ENCODE measurements around the gene TMEM106C. TPM values are rescaled to one million over a fixed set of nuclear protein-coding genes. Genes with fewer than 3 reads are reported as not detected.
A peak's percentile ranks its signal among the peaks of the same experiment; 100 is the strongest.

Gene TMEM106C
- total and polyA plus RNA-seq, 2 of the 13 experiments (the other 11 are each of a cell fraction or from before 2014, with no cell fraction given), result 132 to 192 TPM

DNA sequence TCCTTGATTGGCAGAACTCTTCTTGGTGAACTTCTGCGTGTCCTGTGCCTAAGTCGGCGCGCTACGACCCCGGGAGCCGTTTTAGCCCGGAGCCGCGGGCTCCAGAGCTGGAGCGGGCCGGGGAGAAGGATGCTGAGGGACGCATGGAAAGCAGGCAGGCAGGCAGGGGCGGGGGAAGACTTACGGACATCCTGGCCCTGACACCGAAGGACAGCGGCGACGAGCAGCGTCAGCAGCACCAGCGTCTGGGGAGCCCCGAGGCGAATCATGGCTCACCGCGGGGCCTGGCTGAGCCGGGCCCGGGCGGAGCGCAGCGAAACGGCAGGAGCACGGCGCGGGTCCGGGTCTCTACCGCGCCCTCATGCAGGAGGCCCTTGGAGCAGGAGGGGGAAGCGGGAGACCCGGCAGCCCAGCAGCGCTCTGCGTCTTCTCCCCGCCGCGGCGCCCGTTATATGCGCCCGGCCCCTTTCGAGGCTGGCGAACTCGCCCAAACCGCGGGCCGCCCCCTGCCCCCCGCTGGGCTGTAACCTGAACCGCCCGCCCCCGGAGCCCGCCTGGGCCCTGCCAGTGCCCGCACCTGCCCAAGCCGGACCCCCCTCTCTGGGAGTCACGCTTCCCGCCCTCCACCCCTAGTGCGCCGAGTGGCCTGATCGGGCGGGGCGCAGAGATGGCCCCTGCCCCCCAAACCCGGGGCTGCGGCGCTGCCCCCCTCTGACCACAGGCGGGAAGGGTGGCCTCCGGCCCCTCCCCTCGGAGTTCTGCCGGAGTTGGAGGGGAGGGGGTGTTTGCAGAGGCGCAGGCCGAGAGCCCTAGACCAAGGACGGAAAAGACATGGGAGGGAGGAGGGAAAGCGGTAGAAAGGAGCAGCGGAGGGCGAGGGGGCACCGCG lies 40.9 kb downstream of the TMEM106C start, which contains the start of gene COL2A1 (continued):
- TF ChIP-seq SRSF1 (optimal IDR thresholded peaks at IDR 0.05; ENCODE audit: low read depth, low read length), result peak; percentile 74
- no peak for TF ChIP-seq FOXM1 (CRISPR knock-in tag; IDR thresholded peaks at IDR 0.05)
- TF ChIP-seq LCORL (IDR thresholded peaks at IDR 0.05), result no peak
- peak; percentile 80 for TF ChIP-seq LCORL (CRISPR knock-in tag; IDR thresholded peaks at IDR 0.05)
- 0 out of 2 replicates have a peak, but pooled peaks have one; percentile 37 for TF ChIP-seq HOXA9 (CRISPR knock-in tag; IDR thresholded peaks at IDR 0.05; ENCODE audit: borderline replicate concordance)
- no peak for TF ChIP-seq ZNF205 (CRISPR knock-in tag; IDR thresholded peaks at IDR 0.05)
- TF ChIP-seq KDM4B (CRISPR knock-in tag; IDR thresholded peaks at IDR 0.05), result no peak
- TF ChIP-seq CHCHD3 (CRISPR knock-in tag; IDR thresholded peaks at IDR 0.05), result no peak
- TF ChIP-seq ZNF274 (CRISPR knock-in tag; IDR thresholded peaks at IDR 0.05), result no peak
- no peak for TF ChIP-seq ZNF569 (CRISPR knock-in tag; IDR thresholded peaks at IDR 0.05; ENCODE audit: borderline replicate concordance)
- no peak for TF ChIP-seq ADNP (CRISPR knock-in tag; IDR thresholded peaks at IDR 0.05)
- TF ChIP-seq ATF7 (IDR thresholded peaks at IDR 0.05), result no peak
- no peak for TF ChIP-seq ATF7 (CRISPR knock-in tag; IDR thresholded peaks at IDR 0.05)
- TF ChIP-seq ELF1 (CRISPR knock-in tag; IDR thresholded peaks at IDR 0.05), result no peak
- TF ChIP-seq, protein P1, sequence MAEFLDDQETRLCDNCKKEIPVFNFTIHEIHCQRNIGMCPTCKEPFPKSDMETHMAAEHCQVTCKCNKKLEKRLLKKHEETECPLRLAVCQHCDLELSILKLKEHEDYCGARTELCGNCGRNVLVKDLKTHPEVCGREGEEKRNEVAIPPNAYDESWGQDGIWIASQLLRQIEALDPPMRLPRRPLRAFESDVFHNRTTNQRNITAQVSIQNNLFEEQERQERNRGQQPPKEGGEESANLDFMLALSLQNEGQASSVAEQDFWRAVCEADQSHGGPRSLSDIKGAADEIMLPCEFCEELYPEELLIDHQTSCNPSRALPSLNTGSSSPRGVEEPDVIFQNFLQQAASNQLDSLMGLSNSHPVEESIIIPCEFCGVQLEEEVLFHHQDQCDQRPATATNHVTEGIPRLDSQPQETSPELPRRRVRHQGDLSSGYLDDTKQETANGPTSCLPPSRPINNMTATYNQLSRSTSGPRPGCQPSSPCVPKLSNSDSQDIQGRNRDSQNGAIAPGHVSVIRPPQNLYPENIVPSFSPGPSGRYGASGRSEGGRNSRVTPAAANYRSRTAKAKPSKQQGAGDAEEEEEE (CRISPR knock-in tag; IDR thresholded peaks at IDR 0.05; ENCODE audit: borderline replicate concordance), result no peak
- TF ChIP-seq NFIB (CRISPR knock-in tag; IDR thresholded peaks at IDR 0.05; ENCODE audit: borderline replicate concordance), result no peak
- TF ChIP-seq ZNF883 (CRISPR knock-in tag; IDR thresholded peaks at IDR 0.05; ENCODE audit: not compliant biosample characterization), result no peak
- TF ChIP-seq, protein P2, sequence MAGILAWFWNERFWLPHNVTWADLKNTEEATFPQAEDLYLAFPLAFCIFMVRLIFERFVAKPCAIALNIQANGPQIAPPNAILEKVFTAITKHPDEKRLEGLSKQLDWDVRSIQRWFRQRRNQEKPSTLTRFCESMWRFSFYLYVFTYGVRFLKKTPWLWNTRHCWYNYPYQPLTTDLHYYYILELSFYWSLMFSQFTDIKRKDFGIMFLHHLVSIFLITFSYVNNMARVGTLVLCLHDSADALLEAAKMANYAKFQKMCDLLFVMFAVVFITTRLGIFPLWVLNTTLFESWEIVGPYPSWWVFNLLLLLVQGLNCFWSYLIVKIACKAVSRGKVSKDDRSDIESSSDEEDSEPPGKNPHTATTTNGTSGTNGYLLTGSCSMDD (CRISPR knock-in tag; IDR thresholded peaks at IDR 0.05), result no peak
- no peak for TF ChIP-seq CEBPG (CRISPR knock-in tag; IDR thresholded peaks at IDR 0.05)
- no peak for TF ChIP-seq JUN (CRISPR knock-in tag; IDR thresholded peaks at IDR 0.05)
- no peak for TF ChIP-seq FOXC1 (CRISPR knock-in tag; IDR thresholded peaks at IDR 0.05; ENCODE audit: borderline replicate concordance)
- TF ChIP-seq ZNF562 (CRISPR knock-in tag; IDR thresholded peaks at IDR 0.05; ENCODE audit: borderline replicate concordance), result no peak
- TF ChIP-seq, protein P3, sequence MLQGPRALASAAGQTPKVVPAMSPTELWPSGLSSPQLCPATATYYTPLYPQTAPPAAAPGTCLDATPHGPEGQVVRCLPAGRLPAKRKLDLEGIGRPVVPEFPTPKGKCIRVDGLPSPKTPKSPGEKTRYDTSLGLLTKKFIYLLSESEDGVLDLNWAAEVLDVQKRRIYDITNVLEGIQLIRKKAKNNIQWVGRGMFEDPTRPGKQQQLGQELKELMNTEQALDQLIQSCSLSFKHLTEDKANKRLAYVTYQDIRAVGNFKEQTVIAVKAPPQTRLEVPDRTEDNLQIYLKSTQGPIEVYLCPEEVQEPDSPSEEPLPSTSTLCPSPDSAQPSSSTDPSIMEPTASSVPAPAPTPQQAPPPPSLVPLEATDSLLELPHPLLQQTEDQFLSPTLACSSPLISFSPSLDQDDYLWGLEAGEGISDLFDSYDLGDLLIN (CRISPR knock-in tag; IDR thresholded peaks at IDR 0.05; ENCODE audit: borderline replicate concordance), result no peak
- no peak for TF ChIP-seq SIX1 (CRISPR knock-in tag; IDR thresholded peaks at IDR 0.05; ENCODE audit: borderline replicate concordance)
- no peak for TF ChIP-seq ZBTB42 (CRISPR knock-in tag; IDR thresholded peaks at IDR 0.05)
- TF ChIP-seq ZNF768 (CRISPR knock-in tag; IDR thresholded peaks at IDR 0.05), result peak; percentile 23; the same call in 1 of the 2 replicates
- TF ChIP-seq, protein P4, sequence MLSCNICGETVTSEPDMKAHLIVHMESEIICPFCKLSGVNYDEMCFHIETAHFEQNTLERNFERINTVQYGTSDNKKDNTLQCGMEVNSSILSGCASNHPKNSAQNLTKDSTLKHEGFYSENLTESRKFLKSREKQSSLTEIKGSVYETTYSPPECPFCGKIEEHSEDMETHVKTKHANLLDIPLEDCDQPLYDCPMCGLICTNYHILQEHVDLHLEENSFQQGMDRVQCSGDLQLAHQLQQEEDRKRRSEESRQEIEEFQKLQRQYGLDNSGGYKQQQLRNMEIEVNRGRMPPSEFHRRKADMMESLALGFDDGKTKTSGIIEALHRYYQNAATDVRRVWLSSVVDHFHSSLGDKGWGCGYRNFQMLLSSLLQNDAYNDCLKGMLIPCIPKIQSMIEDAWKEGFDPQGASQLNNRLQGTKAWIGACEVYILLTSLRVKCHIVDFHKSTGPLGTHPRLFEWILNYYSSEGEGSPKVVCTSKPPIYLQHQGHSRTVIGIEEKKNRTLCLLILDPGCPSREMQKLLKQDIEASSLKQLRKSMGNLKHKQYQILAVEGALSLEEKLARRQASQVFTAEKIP (CRISPR knock-in tag; IDR thresholded peaks at IDR 0.05; ENCODE audit: borderline replicate concordance), result no peak

All from HepG2 (cell line).